NOMO-1 treated with DMSO at 0.1 percent for 48 hours (cell line): ENCODE measurements around the gene USP10.

Source experiments
- DNase-seq: peaks from one replicate; lab custom pipeline; 2025; ENCODE audit not compliant: unreplicated experiment; lab: John Stamatoyannopoulos, UW

The USP10 gene

GRCh38 chr16:84765616-84766580, 66.1 kb downstream of the USP10 start:
- no peak for DNase-seq

- no peak for DNase-seq
Observed at GRCh38 chr16:84766978-84767773, 67.4 kb downstream of the USP10 start.

DNA sequence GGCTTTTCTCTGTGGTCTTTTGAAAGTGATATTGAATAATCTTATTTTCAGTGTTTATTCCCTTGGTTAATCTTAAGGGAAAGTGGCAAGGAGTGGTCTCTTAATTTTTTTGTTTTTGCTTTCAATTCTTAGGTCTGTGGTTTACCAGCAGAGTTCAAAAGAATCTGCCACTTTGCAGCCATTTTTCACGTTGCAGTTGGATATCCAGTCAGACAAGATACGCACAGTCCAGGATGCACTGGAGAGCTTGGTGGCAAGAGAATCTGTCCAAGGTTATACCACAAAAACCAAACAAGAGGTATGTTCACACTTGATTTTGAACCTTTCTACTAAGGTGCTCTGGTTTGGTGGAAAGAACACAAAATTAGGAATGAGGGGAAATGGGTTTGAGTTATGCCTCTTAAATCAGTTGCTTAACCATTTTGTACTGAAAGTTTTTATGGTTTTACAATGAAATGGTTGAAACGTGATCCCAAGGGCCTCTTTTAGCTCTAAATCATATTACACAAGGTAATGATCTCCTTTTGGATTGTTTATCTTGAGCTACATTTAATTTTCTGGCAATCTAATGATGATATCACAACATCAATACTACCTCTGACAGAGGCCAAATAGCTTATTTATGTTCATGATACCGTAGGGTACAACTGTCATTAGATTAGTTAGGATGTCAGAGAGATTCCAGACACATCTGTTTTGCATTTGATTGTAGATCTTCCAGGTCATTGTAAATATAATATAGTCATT, 68.4 kb downstream of the USP10 start:
- no peak for DNase-seq

GRCh38 chr16:84768808-84769197, 69.0 kb downstream of the USP10 start:
- DNase-seq: no peak

- DNase-seq: no peak
Observed at GRCh38 chr16:84769416-84769815, 69.6 kb downstream of the USP10 start.

DNA sequence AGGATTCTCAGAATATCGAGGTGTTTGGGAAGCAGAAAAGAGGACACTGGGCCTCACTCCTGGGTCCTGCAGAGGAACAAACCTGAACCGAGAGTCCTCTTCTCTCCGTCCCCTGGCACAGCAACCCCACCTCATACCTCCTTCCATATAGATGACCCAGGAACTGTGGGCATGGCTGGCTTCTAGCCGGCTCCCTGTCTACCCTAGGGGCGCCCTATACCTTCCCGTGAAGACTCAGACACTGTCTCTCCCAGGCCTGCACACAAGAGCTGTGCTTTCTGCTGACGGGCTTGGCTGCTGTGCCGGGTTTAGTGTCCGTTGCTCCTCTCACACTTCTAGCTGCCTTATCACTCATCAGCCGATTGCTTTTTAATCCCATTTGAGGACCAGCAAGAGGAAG, 73.5 kb downstream of the USP10 start:
- DNase-seq: no peak

GRCh38 chr16:84774810-84775209, 75.0 kb downstream of the USP10 start:
- DNase-seq: peak; percentile 89

DNA sequence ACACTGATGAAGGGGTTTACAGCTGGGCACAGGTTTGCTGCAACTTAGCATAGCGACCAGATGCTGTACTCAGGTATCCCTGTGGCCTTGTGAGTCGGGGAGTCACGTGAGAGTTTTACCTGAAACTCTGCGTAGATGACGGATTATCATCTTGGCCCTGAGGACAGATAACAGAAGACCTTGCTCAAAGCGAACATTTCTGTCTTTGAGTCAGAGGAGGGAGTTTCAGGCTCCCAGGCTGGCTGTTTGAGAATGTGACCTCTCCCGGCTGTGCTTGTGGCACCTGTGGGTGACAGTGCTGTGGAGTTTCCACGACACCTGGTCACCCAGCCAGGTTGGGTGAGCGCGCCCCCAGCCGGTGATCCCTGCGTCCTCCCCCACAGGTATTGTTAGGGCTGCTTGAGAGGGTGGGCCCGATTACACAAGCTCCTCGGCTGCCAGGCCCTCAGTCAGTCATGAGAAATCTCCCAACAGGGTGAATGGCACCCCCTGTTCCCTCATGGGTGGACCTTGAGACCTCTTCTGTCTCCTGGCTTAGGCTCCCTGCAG, 75.5 kb downstream of the USP10 start:
- no peak for DNase-seq

- DNase-seq: no peak
Observed at GRCh38 chr16:84777435-84777834, 77.6 kb downstream of the USP10 start.

DNA sequence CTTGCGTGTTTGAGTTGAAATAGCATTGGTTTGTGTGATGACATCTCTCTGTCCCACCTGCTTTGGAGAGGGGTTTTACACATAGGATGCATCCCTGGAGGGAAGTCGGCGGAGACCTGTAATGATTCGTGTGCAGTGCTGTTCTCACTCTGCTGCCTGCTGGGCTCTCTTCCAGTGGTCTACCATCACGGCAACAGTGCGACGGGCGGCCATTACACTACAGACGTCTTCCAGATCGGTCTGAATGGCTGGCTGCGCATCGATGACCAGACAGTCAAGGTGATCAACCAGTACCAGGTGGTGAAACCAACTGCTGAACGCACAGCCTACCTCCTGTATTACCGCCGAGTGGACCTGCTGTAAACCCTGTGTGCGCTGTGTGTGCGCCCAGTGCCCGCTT, 78.9 kb downstream of the USP10 start:
- no peak for DNase-seq

GRCh38 chr16:84780063-84780462, 80.3 kb downstream of the USP10 start:
- DNase-seq: no peak

DNA sequence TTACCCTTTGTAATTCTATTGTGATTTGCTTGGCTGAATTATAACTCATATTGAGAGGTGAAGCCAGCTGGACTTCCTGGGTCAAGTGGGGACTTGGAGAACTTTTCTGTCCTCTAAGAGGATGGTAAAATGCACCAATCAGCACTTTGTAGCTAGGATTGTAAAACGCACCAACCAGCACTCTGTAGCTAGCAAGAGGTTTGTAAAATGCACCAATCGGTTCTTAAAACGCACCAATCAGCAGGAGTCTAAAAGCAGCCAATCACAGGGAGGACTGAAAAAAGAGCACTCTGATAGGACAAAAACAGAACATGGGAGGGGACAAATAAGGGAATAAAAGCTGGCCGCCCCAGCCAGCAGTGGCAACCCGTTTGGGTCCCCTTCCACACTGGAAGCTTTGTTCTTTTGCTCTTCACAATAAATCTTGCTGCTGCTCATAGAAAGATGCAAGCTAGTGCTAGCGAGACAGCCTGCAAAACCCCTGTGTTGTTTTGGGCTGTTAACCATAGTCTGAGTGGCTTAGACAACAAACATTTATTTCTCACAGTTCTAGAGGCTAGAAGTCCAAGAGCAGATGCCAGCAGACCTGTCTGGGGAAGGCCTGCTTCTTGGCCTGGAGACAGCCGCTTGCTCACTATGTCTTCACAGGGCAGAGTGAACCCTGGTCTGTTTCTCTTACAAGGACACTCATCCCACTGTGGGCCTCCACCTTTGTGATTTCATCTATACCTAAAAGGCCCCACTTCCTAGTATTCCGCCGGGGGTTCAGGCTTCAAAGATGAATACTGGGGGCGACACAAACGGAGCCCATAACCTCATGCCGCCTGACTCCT, 81.0 kb downstream of the USP10 start:
- DNase-seq: no peak

GRCh38 chr16:84782846-84783245, 83.0 kb downstream of the USP10 start:
- no peak for DNase-seq

GRCh38 chr16:84785843-84786581, 86.2 kb downstream of the USP10 start:
- DNase-seq: no peak

GRCh38 chr16:84786605-84787262, 86.9 kb downstream of the USP10 start:
- DNase-seq: no peak

DNA sequence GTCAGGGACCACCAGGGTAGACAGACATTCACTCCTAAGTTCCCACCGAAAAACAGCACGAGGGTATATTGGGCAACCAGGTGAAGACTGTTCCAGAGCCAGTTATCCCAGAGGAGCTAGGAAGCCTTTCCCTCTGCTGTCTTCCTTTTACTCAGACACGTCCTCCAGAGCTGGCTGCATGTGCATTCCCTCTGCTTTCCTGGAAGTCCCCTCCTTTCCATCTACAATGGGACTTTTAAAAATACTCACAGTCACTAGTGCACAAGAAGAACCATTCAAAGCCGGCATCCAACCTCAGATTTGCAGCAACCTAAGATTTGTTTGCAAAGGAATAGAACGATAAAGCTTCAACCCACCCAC, 87.4 kb downstream of the USP10 start:
- no peak for DNase-seq

GRCh38 chr16:84788920-84789391, 89.2 kb downstream of the USP10 start:
- DNase-seq: peak; percentile 33

GRCh38 chr16:84789431-84789830, 89.6 kb downstream of the USP10 start:
- no peak for DNase-seq

DNA sequence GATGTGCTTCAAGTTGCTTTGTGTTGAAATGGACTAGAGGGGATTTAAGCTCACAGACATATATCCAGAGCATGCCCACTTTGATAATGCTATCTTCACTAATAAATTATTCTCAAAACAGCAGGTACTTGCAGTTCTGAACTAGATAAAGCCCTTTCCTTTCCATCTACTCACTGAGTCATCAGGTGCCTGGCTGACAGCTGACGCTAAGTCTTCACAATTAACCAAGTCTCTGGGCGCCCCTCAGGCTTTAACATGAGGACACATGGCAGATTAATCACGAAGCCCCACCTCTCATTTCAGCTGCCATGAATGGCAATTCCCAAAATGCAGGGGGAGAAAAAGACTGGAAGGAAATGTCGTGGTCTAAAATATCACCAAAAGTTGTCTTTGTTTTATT, 90.5 kb downstream of the USP10 start:
- no peak for DNase-seq
